HL-60 (cell line): ENCODE results near the gene ARMC9.

Experiments used
- DNase-seq, 2 experiments: peaks; one replicate each; pipeline ENCODE4 v3.0.0-alpha.2; 2010 to 2020; ENCODE audit warnings: low read depth in 1 of 2, low spot score in 1 of 2
- H3K27ac ChIP-seq: fragments of 250-450 bp; sonication (Bioruptor Pico); replicated peaks from 2 replicates; pipeline ENCODE4 v1.5.1; 2020; ENCODE audit warnings: mild to moderate bottlenecking, moderate library complexity
- H3K27me3 ChIP-seq: fragments of 250-450 bp; sonication (Bioruptor Pico); 2 replicates; pipeline ENCODE4 v1.5.1; 2021; ENCODE audit warnings: mild to moderate bottlenecking, moderate library complexity; ENCODE audit not compliant: insufficient read depth, poor library complexity, severe bottlenecking
- H3K4me3 ChIP-seq: replicated peaks from 2 replicates; pipeline ENCODE4 v1.5.1; 2011; ENCODE audit warnings: mild to moderate bottlenecking, control low read depth, low read length; ENCODE audit not compliant: insufficient read depth
- CTCF ChIP-seq: IDR thresholded peaks from one replicate; pipeline ENCODE4 v1.5.1; 2011; ENCODE audit warnings: low read length, control low read depth, inconsistent platforms; ENCODE audit not compliant: insufficient read depth
- GABPA ChIP-seq: IDR thresholded peaks from 2 replicates; pipeline ENCODE4 v1.6.1; 2012; ENCODE audit warnings: low read depth
- POLR2AphosphoS5 ChIP-seq: IDR thresholded peaks from 2 replicates; pipeline ENCODE4 v1.6.1; 2012; ENCODE audit warnings: low read depth
- REST ChIP-seq: IDR thresholded peaks from 2 replicates; pipeline ENCODE4 v1.6.1; 2012; ENCODE audit warnings: low read depth; ENCODE audit not compliant: insufficient replicate concordance
- SPI1 ChIP-seq: IDR thresholded peaks from 2 replicates; pipeline ENCODE4 v1.6.1; 2012; ENCODE audit warnings: low read depth, mild to moderate bottlenecking, borderline replicate concordance

ARMC9 gene

GRCh38 chr2:231325826-231326225 lies 127.4 kb downstream of the ARMC9 start:
- no peak for TF ChIP-seq REST
- Histone ChIP-seq H3K27ac (no peak overlapping the region), H3K27me3 (no peaks in the 10 kb centered on the region), H3K4me3 (no peak overlapping the region)
- DNase-seq = no peak

GRCh38 chr2:231326404-231326803 lies 128.0 kb downstream of the ARMC9 start:
- TF ChIP-seq CTCF = no peak
- no peak for TF ChIP-seq GABPA
- no peak for TF ChIP-seq POLR2AphosphoS5
- no peak for TF ChIP-seq SPI1
- no peak for TF ChIP-seq REST
- Histone ChIP-seq H3K27ac (no peak overlapping the region), H3K4me3 (no peak overlapping the region), H3K27me3 (no peaks in the 10 kb centered on the region)
- no peak for DNase-seq

GRCh38 chr2:231330311-231330710 lies 131.9 kb downstream of the ARMC9 start:
- Histone ChIP-seq H3K27me3 (no peaks in the 10 kb centered on the region), H3K27ac (no peak overlapping the region), H3K4me3 (no peak overlapping the region)
- TF ChIP-seq SPI1 (no peak), REST (no peak), GABPA (no peak), CTCF (no peak)
- DNase-seq = no peak

GRCh38 chr2:231331533-231331932 lies 133.1 kb downstream of the ARMC9 start:
- Histone ChIP-seq H3K4me3 (no peak overlapping the region), H3K27ac (no peak overlapping the region), H3K27me3 (no peaks in the 10 kb centered on the region)
- TF ChIP-seq SPI1 = no peak
- TF ChIP-seq REST = no peak
- TF ChIP-seq GABPA = no peak
- no peak for TF ChIP-seq POLR2AphosphoS5
- no peak for DNase-seq
